Ramos (cell line): ENCODE data around the gene SCP2.

ENCODE experiments used
- in situ Hi-C: fragments of 300-500 bp; cut with MboI; formaldehyde crosslinking; loops from one replicate; pipeline ENCODE4 v1.14.3; 2022; ENCODE audit warnings: low sequenced_read_pairs; ENCODE audit not compliant: unreplicated experiment

Gene SCP2

GRCh38 chr1:53062708-53063591 is 135.9 kb downstream of the SCP2 start:
- in situ Hi-C loops, result no loop called here

- in situ Hi-C loops, result no loop called here
Observed at GRCh38 chr1:53063744-53064515, 136.9 kb downstream of the SCP2 start.

- in situ Hi-C loops, result no loop called here
Observed at GRCh38 chr1:53065391-53065790, 138.3 kb downstream of the SCP2 start.

- in situ Hi-C loops, result no loop called here
Observed at GRCh38 chr1:53066488-53066887, 139.4 kb downstream of the SCP2 start.

- in situ Hi-C loops, result no loop called here
Observed at GRCh38 chr1:53066891-53067738, 140.0 kb downstream of the SCP2 start.

- in situ Hi-C loops, result no loop called here
Observed at GRCh38 chr1:53067886-53068285, 140.8 kb downstream of the SCP2 start.

- in situ Hi-C loops, result no loop called here
Observed at GRCh38 chr1:53068314-53069099, 141.4 kb downstream of the SCP2 start.

GRCh38 chr1:53069265-53069662 is 142.2 kb downstream of the SCP2 start:
- in situ Hi-C loops, result no loop called here

GRCh38 chr1:53069663-53070327 is 142.7 kb downstream of the SCP2 start:
- in situ Hi-C loops, result no loop called here

- in situ Hi-C loops, result no loop called here
Observed at GRCh38 chr1:53070621-53071020, 143.5 kb downstream of the SCP2 start.

- in situ Hi-C loops, result no loop called here
Observed at GRCh38 chr1:53071167-53071865, 144.2 kb downstream of the SCP2 start.

GRCh38 chr1:53071915-53072314 is 144.8 kb downstream of the SCP2 start:
- in situ Hi-C loops, result no loop called here

- in situ Hi-C loops, result no loop called here
Observed at GRCh38 chr1:53073287-53073686, 146.2 kb downstream of the SCP2 start.

- in situ Hi-C loops, result no loop called here
Observed at GRCh38 chr1:53073868-53074311, 146.8 kb downstream of the SCP2 start.

- in situ Hi-C loops, result no loop called here
Observed at GRCh38 chr1:53074313-53075154, 147.5 kb downstream of the SCP2 start.

GRCh38 chr1:53075206-53075605 is 148.1 kb downstream of the SCP2 start:
- in situ Hi-C loops, result no loop called here

- in situ Hi-C loops, result no loop called here
Observed at GRCh38 chr1:53075761-53076163, 148.7 kb downstream of the SCP2 start.

- in situ Hi-C loops, result no loop called here
Observed at GRCh38 chr1:53076165-53076564, 149.1 kb downstream of the SCP2 start.
